B cell (primary cell): ENCODE results near the gene GATAD2B. TPM values are rescaled to one million over a fixed set of nuclear protein-coding genes. Genes with fewer than 3 reads are reported as not detected.

ENCODE experiments used
- ATAC-seq: fragments of 200-7000 bp; cut with Tn5 transposase; one replicate; pipeline ENCODE4 v1.10.0; 2021; ENCODE audit warnings: low read depth, mild to moderate bottlenecking, moderate number of reproducible peaks, moderate library complexity
- CTCF ChIA-PET: fragments of 350-600 bp; sonication (Branson Sonifier 250); formaldehyde crosslinking; loops from one replicate; lab custom pipeline; 2021; ENCODE audit warnings: antibody characterized with exemption, inconsistent platforms; lab: Charles Lee
- POLR2A ChIA-PET: fragments of 350-600 bp; sonication (Branson Sonifier 250); formaldehyde crosslinking; loops from one replicate; lab custom pipeline; 2021; ENCODE audit warnings: antibody characterized with exemption; lab: Charles Lee
- DNase-seq: peaks from one replicate; pipeline ENCODE4 v3.0.0; 2013
- H2AFZ ChIP-seq: 2 replicates; pipeline ENCODE4 v1.6.1; 2012; ENCODE audit warnings: mild to moderate bottlenecking, low read depth, low read length; ENCODE audit not compliant: insufficient read depth, poor library complexity, severe bottlenecking
- H3K27ac ChIP-seq, 2 donors: 1 replicate in 1 of 2; 2 replicates in 1 of 2; pipeline ENCODE4 v1.5.1; 2012 to 2013; ENCODE audit warnings: low read length in 2 of 2, mild to moderate bottlenecking in 2 of 2, moderate library complexity in 1 of 2
- H3K27me3 ChIP-seq, 4 experiments: fragments of 200-600 bp in 1 of 4; sonication (generic) in 1 of 4; replicated peaks in 1 of 4; 1 replicate in 2 of 4; 2 replicates in 2 of 4; pipeline versions ENCODE4 v1.6.1 to v1.7.0; 2013 to 2016; ENCODE audit warnings: low read length in 3 of 4, mild to moderate bottlenecking in 2 of 4, mixed read lengths in 1 of 4, moderate library complexity in 1 of 4; ENCODE audit not compliant: insufficient read depth in 4 of 4, control insufficient read depth in 3 of 4; ENCODE audit errors: control extremely low read depth in 1 of 4
- H3K36me3 ChIP-seq, 2 experiments: replicated peaks in 1 of 2; 1 replicate in 1 of 2; 2 replicates in 1 of 2; pipeline versions ENCODE4 v1.6.1 to v1.7.1; 2013; ENCODE audit warnings: low read length in 1 of 2; ENCODE audit not compliant: insufficient read depth in 2 of 2, control insufficient read depth in 1 of 2; ENCODE audit errors: control extremely low read depth in 1 of 2, extremely low read depth in 1 of 2
- H3K4me1 ChIP-seq, 2 donors: fragments of 200-600 bp in 1 of 2; sonication (generic) in 1 of 2; 1 replicate in 1 of 2; 2 replicates in 1 of 2; pipeline versions ENCODE4 v1.5.1 to v1.6.1; 2013 to 2017; ENCODE audit warnings: low read length in 2 of 2; ENCODE audit not compliant: control insufficient read depth in 2 of 2, insufficient read depth in 2 of 2
- H3K4me2 ChIP-seq: replicated peaks from 2 replicates; pipeline ENCODE3; 2012; ENCODE audit warnings: mild to moderate bottlenecking, low read depth, low read length; ENCODE audit not compliant: poor library complexity, severe bottlenecking
- H3K4me3 ChIP-seq, 5 experiments: fragments of 200-600 bp in 1 of 5; sonication (generic) in 1 of 5; 1 replicate in 3 of 5; 2 replicates in 2 of 5; pipeline versions ENCODE4 v1.5.1 to v1.7.0; 2011 to 2016; ENCODE audit warnings: low read length in 4 of 5, mild to moderate bottlenecking in 4 of 5, low read depth in 2 of 5, control low read depth in 1 of 5, moderate library complexity in 1 of 5; ENCODE audit not compliant: insufficient read depth in 1 of 5; ENCODE audit errors: control extremely low read depth in 1 of 5, extremely low read depth in 1 of 5
- H3K79me2 ChIP-seq: fragments of 200-600 bp; sonication (generic); one replicate; pipeline ENCODE4 v1.6.0; 2016; ENCODE audit warnings: low read length; ENCODE audit not compliant: control insufficient read depth, insufficient read depth
- H3K9ac ChIP-seq: fragments of 200-600 bp; sonication (generic); 2 replicates; pipeline ENCODE4 v1.6.1; 2017; ENCODE audit warnings: mild to moderate bottlenecking, low read length, moderate library complexity
- H3K9me3 ChIP-seq, 3 donors: one replicate each; pipeline versions ENCODE4 v1.6.1 to v1.7.1; 2013; ENCODE audit warnings: low read length in 2 of 3; ENCODE audit not compliant: control insufficient read depth in 2 of 3, insufficient read depth in 1 of 3; ENCODE audit errors: control extremely low read depth in 1 of 3
- H4K20me1 ChIP-seq: 2 replicates; pipeline ENCODE4 v1.6.0; 2012; ENCODE audit warnings: mild to moderate bottlenecking, low read length; ENCODE audit not compliant: insufficient read depth, control insufficient read depth, poor library complexity, severe bottlenecking
- H3K27ac Mint-ChIP-seq: one replicate; pipeline ENCODE4 v1.8.0; 2021; ENCODE audit warnings: mixed read lengths
- H3K27me3 Mint-ChIP-seq: one replicate; pipeline ENCODE4 v1.8.0; 2021; ENCODE audit warnings: mixed read lengths
- H3K4me1 Mint-ChIP-seq: one replicate; pipeline ENCODE4 v1.8.0; 2021; ENCODE audit warnings: mixed read lengths
- H3K4me3 Mint-ChIP-seq: one replicate; pipeline ENCODE4 v1.8.0; 2021; ENCODE audit warnings: mixed read lengths
- H3K9me3 Mint-ChIP-seq: one replicate; pipeline ENCODE4 v1.8.0; 2022; ENCODE audit warnings: mixed read lengths; ENCODE audit not compliant: insufficient read depth
- CTCF ChIP-seq: fragments of 200-600 bp; IDR thresholded peaks from one replicate; pipeline ENCODE4 v1.8.0; 2022; ENCODE audit warnings: antibody characterized with exemption, mild to moderate bottlenecking
- EZH2 ChIP-seq: IDR thresholded peaks from 2 replicates; pipeline ENCODE4 v1.6.1; 2012; ENCODE audit warnings: borderline replicate concordance, low read depth, mild to moderate bottlenecking, moderate library complexity, low read length; ENCODE audit not compliant: insufficient read depth, poor library complexity, severe bottlenecking
- WGBS: methylation state at CpG from one replicate; pipeline ENCODE4 v1.1.5; 2013; ENCODE audit warnings: missing lambda C conversion rate; ENCODE audit not compliant: insufficient coverage; 5-methylcytosine and 5-hydroxymethylcytosine counted together
- intact Hi-C: fragments of 100-400 bp; cut with micrococcal nuclease; formaldehyde crosslinking; loops from one replicate; pipeline ENCODE4 v1.10.0; 2022
- polyA plus RNA-seq: library from polyadenylated mRNA; depleted of rRNA; stranded (reverse); fragments of >200 nt; gene quantifications from 2 replicates; pipeline ENCODE4 v1.2.3, GENCODE V29; 2012
- total RNA-seq, 2 donors: library from RNA; stranded (reverse); fragments of 120-200 nt in 1 of 2; gene quantifications; 1 replicate in 1 of 2; 2 replicates in 1 of 2; pipeline versions ENCODE4 v1.2.3 to v1.2.4, GENCODE V29; 2013 to 2022

Gene GATAD2B
- total and polyA plus RNA-seq, 2 donors (not counting 1 experiment from before 2014, with no cell fraction given): 16.7 to 105 TPM

- peak overlapping the region; percentile 86 for H3K4me2 ChIP-seq
- ChIA-PET CTCF (interaction anchor here (2.1 to 5.6 kb wide), 2 partner anchors 9 to 12 kb away, joined by 10 to 47 read pairs; partner anchors contain the start of genes CREB3L4 and DENND4B), POLR2A (interaction anchor here (0.8 to 9.2 kb wide), 8 partner anchors 10 to 174 kb away, joined by 3 to 115 read pairs (median 6); partner anchors contain the start of genes CREB3L4, DENND4B, GATAD2B and JTB)
- intact Hi-C loops: loop anchor here (1.0 to 5.0 kb wide), 7 partner anchors 10 to 315 kb away; partner anchors contain the start of genes CREB3L4, DENND4B, HAX1 and JTB
- TF ChIP-seq EZH2: no peak
- no peak for TF ChIP-seq CTCF
- peaks cover 41 to 43% of the 10 kb centered on the region in 2 donors for H3K4me1 ChIP-seq
- H3K27ac ChIP-seq: peak overlapping the region; percentile 87 to 97
- peak overlapping the region; percentile 79 to 98 (median 92) for H3K4me3 ChIP-seq
- peak overlapping the region; percentile 78 for H2AFZ ChIP-seq
- H4K20me1 ChIP-seq: peaks cover 56% of the 10 kb centered on the region
- peak; percentile 2 for ATAC-seq
- H3K27me3 Mint-ChIP-seq: no peaks in the 10 kb centered on the region
- H3K9me3 Mint-ChIP-seq: no peaks in the 10 kb centered on the region
- H3K9ac ChIP-seq: peak overlapping the region; percentile 99
- 0% methylated on average over 13 of the region's 13 CpGs for WGBS
- H3K27me3 ChIP-seq: no peaks in the 10 kb centered on the region
- peak overlapping the region; percentile 97 for H3K27ac Mint-ChIP-seq
- peak overlapping the region; percentile 100 for H3K4me3 Mint-ChIP-seq
- peaks cover 66% of the 10 kb centered on the region for H3K4me1 Mint-ChIP-seq
- H3K9me3 ChIP-seq: no peaks in the 10 kb centered on the region
- DNase-seq: peak; percentile 80
- H3K79me2 ChIP-seq: peaks cover 70% of the 10 kb centered on the region
- H3K36me3 ChIP-seq: peaks cover 0 to 34% of the 10 kb centered on the region in 2 experiments
Observed at GRCh38 chr1:153957744-153958110, 35.0 kb upstream of the GATAD2B start.

- H2AFZ ChIP-seq: peak overlapping the region; percentile 78
- H3K4me3 Mint-ChIP-seq: peak overlapping the region; percentile 100
- H3K4me1 ChIP-seq: peaks cover 35 to 37% of the 10 kb centered on the region in 2 donors
- DNase-seq: no peak
- no peaks in the 10 kb centered on the region for H3K9me3 ChIP-seq
- H3K27me3 Mint-ChIP-seq: no peaks in the 10 kb centered on the region
- peaks cover 61% of the 10 kb centered on the region for H3K4me1 Mint-ChIP-seq
- H3K27ac Mint-ChIP-seq: peak overlapping the region; percentile 97
- H3K36me3 ChIP-seq: peaks cover 0 to 40% of the 10 kb centered on the region in 2 experiments
- H3K9ac ChIP-seq: peak overlapping the region; percentile 99
- H3K27me3 ChIP-seq: no peaks in the 10 kb centered on the region
- peaks cover 70% of the 10 kb centered on the region for H3K79me2 ChIP-seq
- CTCF ChIA-PET: interaction anchor here (0.6 to 5.6 kb wide), 6 partner anchors 10 to 319 kb away, joined by 3 to 47 read pairs (median 6); partner anchors contain the start of genes CREB3L4, DENND4B and RAB13
- TF ChIP-seq EZH2 (no peak), CTCF (no peak)
- H3K4me3 ChIP-seq: peak overlapping the region; percentile 79 to 98 (median 92)
- 20% methylated on average over 4 of the region's 6 CpGs for WGBS
- H4K20me1 ChIP-seq: peaks cover 62% of the 10 kb centered on the region
- POLR2A ChIA-PET: interaction anchor here (0.6 to 9.2 kb wide), 8 partner anchors 10 to 423 kb away, joined by 3 to 115 read pairs (median 6); partner anchors contain the start of genes CREB3L4, DENND4B, GATAD2B and JTB
- no peak for ATAC-seq
- peak overlapping the region; percentile 86 for H3K4me2 ChIP-seq
- H3K27ac ChIP-seq: peak overlapping the region; percentile 87 to 97
- intact Hi-C loops: loop anchor here (5.0 kb wide), 1 partner anchor 315 kb away; the partner anchor contains the start of gene HAX1
- no peaks in the 10 kb centered on the region for H3K9me3 Mint-ChIP-seq
Observed at GRCh38 chr1:153956997-153957715, 34.4 kb upstream of the GATAD2B start.
